GM18909 (cell line): ENCODE results near the gene IL6ST.
"Not testable (repeated sequence)": the region's sequence is repeated elsewhere in the genome, so short reads cannot be mapped to it uniquely, and the experiment has no call there.

ENCODE experiments used
- ATAC-seq: cut with Tn5 transposase; IDR thresholded peaks from one replicate; pipeline ENCODE4 v1.9.1; 2021; ENCODE audit warnings: mild to moderate bottlenecking; ENCODE audit not compliant: unreplicated experiment, poor library complexity

IL6ST gene

GRCh38 chr5:55973296-55973695, 21.5 kb downstream of the IL6ST start:
- ATAC-seq = no peak

- ATAC-seq = no peak
Observed at GRCh38 chr5:55969956-55970355, 24.8 kb downstream of the IL6ST start.

- no peak for ATAC-seq
Observed at GRCh38 chr5:55966284-55966683, 28.5 kb downstream of the IL6ST start.

GRCh38 chr5:55965525-55965924, 29.2 kb downstream of the IL6ST start:
- no peak for ATAC-seq

GRCh38 chr5:55960779-55961178, 34.0 kb downstream of the IL6ST start:
- no peak for ATAC-seq

GRCh38 chr5:55959208-55959607, 35.6 kb downstream of the IL6ST start:
- no peak for ATAC-seq

GRCh38 chr5:55941154-55941553, 53.6 kb downstream of the IL6ST start:
- ATAC-seq = not testable (repeated sequence)

- not testable (repeated sequence) for ATAC-seq
Observed at GRCh38 chr5:55937598-55937997, 57.2 kb downstream of the IL6ST start.

GRCh38 chr5:55936100-55936693, 58.6 kb downstream of the IL6ST start:
- ATAC-seq = peak; percentile 76

GRCh38 chr5:55935371-55935770, 59.4 kb downstream of the IL6ST start:
- no peak for ATAC-seq

GRCh38 chr5:55934720-55935119, 60.0 kb downstream of the IL6ST start:
- no peak for ATAC-seq

GRCh38 chr5:55934115-55934613, 60.6 kb downstream of the IL6ST start:
- ATAC-seq = no peak

GRCh38 chr5:55933377-55934114, 61.2 kb downstream of the IL6ST start:
- ATAC-seq = no peak

- ATAC-seq = no peak
Observed at GRCh38 chr5:55932700-55933099, 62.1 kb downstream of the IL6ST start.

- ATAC-seq = no peak
Observed at GRCh38 chr5:55929020-55929799, 65.6 kb downstream of the IL6ST start.

GRCh38 chr5:55927861-55928655, 66.7 kb downstream of the IL6ST start:
- no peak for ATAC-seq

GRCh38 chr5:55926476-55926875, 68.3 kb downstream of the IL6ST start:
- no peak for ATAC-seq

- no peak for ATAC-seq
Observed at GRCh38 chr5:55925712-55926111, 69.1 kb downstream of the IL6ST start.

GRCh38 chr5:55925181-55925580, 69.6 kb downstream of the IL6ST start:
- no peak for ATAC-seq

GRCh38 chr5:55924744-55925143, 70.0 kb downstream of the IL6ST start:
- no peak for ATAC-seq
